ENCODE results near the gene PLAA. TPM values are rescaled to one million over a fixed set of nuclear protein-coding genes. Genes with fewer than 3 reads are reported as not detected.

Gene PLAA
- total RNA-seq, 2 donors from 2014 or later, result 25.7 to 26.6 TPM

DNA sequence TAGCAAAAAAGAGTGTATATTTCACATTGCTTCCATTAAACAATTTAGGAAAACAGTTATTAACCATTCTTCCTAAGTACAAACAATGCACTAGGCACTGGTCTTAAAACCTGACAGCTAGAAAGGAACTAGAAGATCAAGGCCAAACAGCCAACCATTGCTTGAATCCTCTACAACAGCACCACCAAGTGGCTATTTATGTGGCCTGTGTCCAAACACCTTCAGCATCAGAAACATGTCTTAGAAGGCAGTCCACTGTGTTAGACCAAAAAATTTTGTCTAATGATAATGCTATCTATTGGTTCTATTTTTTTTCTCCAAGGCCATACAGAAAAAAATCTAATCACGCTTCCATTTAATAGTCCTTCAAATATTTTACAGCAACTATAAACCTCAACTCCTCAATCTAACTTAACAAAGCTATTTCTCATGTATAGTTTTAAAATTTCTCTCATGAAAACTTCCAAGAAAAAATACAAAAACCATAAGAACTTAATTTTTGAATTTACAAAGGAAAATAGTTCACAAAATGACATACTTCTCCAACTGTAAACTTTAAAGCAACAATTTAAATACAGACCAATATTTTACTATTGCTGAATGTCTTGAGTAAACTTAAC lies 90.5 kb downstream of the PLAA start:
- DNase-seq (no peak), ATAC-seq (no peak)
- intact Hi-C loops (cut with DNase I), result no loop called here

Other genes with a start within 250 kb of the PLAA start
- 10 to 100 TPM in 1 of 2 donors, 1 to 10 TPM in 1; 7.4 to 12.0 TPM for gene CAAP1, start 54.4 kb downstream of the PLAA start, total RNA-seq
- 10 to 100 TPM in 1 of 2 donors, 1 to 10 TPM in 1; 7.8 to 11.4 TPM for gene IFT74, start 9.2 kb upstream of the PLAA start, total RNA-seq
- not detected for gene LRRC19, start 58.4 kb upstream of the PLAA start, total RNA-seq
- 10 to 100 TPM; 19.2 to 29.5 TPM for gene TEK, start 162.0 kb upstream of the PLAA start, total RNA-seq

All from left cardiac atrium (tissue), 4 donors.